B cell (primary cell): ENCODE measurements around the gene ABCD4. TPM values are rescaled to one million over a fixed set of nuclear protein-coding genes. Genes with fewer than 3 reads are reported as not detected.

Source experiments
- ATAC-seq: fragments of 200-7000 bp; cut with Tn5 transposase; one replicate; pipeline ENCODE4 v1.10.0; 2021; ENCODE audit warnings: low read depth, mild to moderate bottlenecking, moderate number of reproducible peaks, moderate library complexity
- CTCF ChIA-PET: fragments of 350-600 bp; sonication (Branson Sonifier 250); formaldehyde crosslinking; loops from one replicate; lab custom pipeline; 2021; ENCODE audit warnings: antibody characterized with exemption, inconsistent platforms; lab: Charles Lee
- POLR2A ChIA-PET: fragments of 350-600 bp; sonication (Branson Sonifier 250); formaldehyde crosslinking; loops from one replicate; lab custom pipeline; 2021; ENCODE audit warnings: antibody characterized with exemption; lab: Charles Lee
- DNase-seq: peaks from one replicate; pipeline ENCODE4 v3.0.0; 2013
- H2AFZ ChIP-seq: 2 replicates; pipeline ENCODE4 v1.6.1; 2012; ENCODE audit warnings: mild to moderate bottlenecking, low read depth, low read length; ENCODE audit not compliant: insufficient read depth, poor library complexity, severe bottlenecking
- H3K27ac ChIP-seq, 2 donors: 1 replicate in 1 of 2; 2 replicates in 1 of 2; pipeline ENCODE4 v1.5.1; 2012 to 2013; ENCODE audit warnings: low read length in 2 of 2, mild to moderate bottlenecking in 2 of 2, moderate library complexity in 1 of 2
- H3K27me3 ChIP-seq, 4 experiments: fragments of 200-600 bp in 1 of 4; sonication (generic) in 1 of 4; replicated peaks in 1 of 4; 1 replicate in 2 of 4; 2 replicates in 2 of 4; pipeline versions ENCODE4 v1.6.1 to v1.7.0; 2013 to 2016; ENCODE audit warnings: low read length in 3 of 4, mild to moderate bottlenecking in 2 of 4, mixed read lengths in 1 of 4, moderate library complexity in 1 of 4; ENCODE audit not compliant: insufficient read depth in 4 of 4, control insufficient read depth in 3 of 4; ENCODE audit errors: control extremely low read depth in 1 of 4
- H3K36me3 ChIP-seq, 2 experiments: replicated peaks in 1 of 2; 1 replicate in 1 of 2; 2 replicates in 1 of 2; pipeline versions ENCODE4 v1.6.1 to v1.7.1; 2013; ENCODE audit warnings: low read length in 1 of 2; ENCODE audit not compliant: insufficient read depth in 2 of 2, control insufficient read depth in 1 of 2; ENCODE audit errors: control extremely low read depth in 1 of 2, extremely low read depth in 1 of 2
- H3K4me1 ChIP-seq, 2 donors: fragments of 200-600 bp in 1 of 2; sonication (generic) in 1 of 2; 1 replicate in 1 of 2; 2 replicates in 1 of 2; pipeline versions ENCODE4 v1.5.1 to v1.6.1; 2013 to 2017; ENCODE audit warnings: low read length in 2 of 2; ENCODE audit not compliant: control insufficient read depth in 2 of 2, insufficient read depth in 2 of 2
- H3K4me2 ChIP-seq: replicated peaks from 2 replicates; pipeline ENCODE3; 2012; ENCODE audit warnings: mild to moderate bottlenecking, low read depth, low read length; ENCODE audit not compliant: poor library complexity, severe bottlenecking
- H3K4me3 ChIP-seq, 5 experiments: fragments of 200-600 bp in 1 of 5; sonication (generic) in 1 of 5; 1 replicate in 3 of 5; 2 replicates in 2 of 5; pipeline versions ENCODE4 v1.5.1 to v1.7.0; 2011 to 2016; ENCODE audit warnings: low read length in 4 of 5, mild to moderate bottlenecking in 4 of 5, low read depth in 2 of 5, control low read depth in 1 of 5, moderate library complexity in 1 of 5; ENCODE audit not compliant: insufficient read depth in 1 of 5; ENCODE audit errors: control extremely low read depth in 1 of 5, extremely low read depth in 1 of 5
- H3K79me2 ChIP-seq: fragments of 200-600 bp; sonication (generic); one replicate; pipeline ENCODE4 v1.6.0; 2016; ENCODE audit warnings: low read length; ENCODE audit not compliant: control insufficient read depth, insufficient read depth
- H3K9ac ChIP-seq: fragments of 200-600 bp; sonication (generic); 2 replicates; pipeline ENCODE4 v1.6.1; 2017; ENCODE audit warnings: mild to moderate bottlenecking, low read length, moderate library complexity
- H3K9me3 ChIP-seq, 3 donors: one replicate each; pipeline versions ENCODE4 v1.6.1 to v1.7.1; 2013; ENCODE audit warnings: low read length in 2 of 3; ENCODE audit not compliant: control insufficient read depth in 2 of 3, insufficient read depth in 1 of 3; ENCODE audit errors: control extremely low read depth in 1 of 3
- H4K20me1 ChIP-seq: 2 replicates; pipeline ENCODE4 v1.6.0; 2012; ENCODE audit warnings: mild to moderate bottlenecking, low read length; ENCODE audit not compliant: insufficient read depth, control insufficient read depth, poor library complexity, severe bottlenecking
- H3K27ac Mint-ChIP-seq: one replicate; pipeline ENCODE4 v1.8.0; 2021; ENCODE audit warnings: mixed read lengths
- H3K27me3 Mint-ChIP-seq: one replicate; pipeline ENCODE4 v1.8.0; 2021; ENCODE audit warnings: mixed read lengths
- H3K4me1 Mint-ChIP-seq: one replicate; pipeline ENCODE4 v1.8.0; 2021; ENCODE audit warnings: mixed read lengths
- H3K4me3 Mint-ChIP-seq: one replicate; pipeline ENCODE4 v1.8.0; 2021; ENCODE audit warnings: mixed read lengths
- H3K9me3 Mint-ChIP-seq: one replicate; pipeline ENCODE4 v1.8.0; 2022; ENCODE audit warnings: mixed read lengths; ENCODE audit not compliant: insufficient read depth
- CTCF ChIP-seq: fragments of 200-600 bp; IDR thresholded peaks from one replicate; pipeline ENCODE4 v1.8.0; 2022; ENCODE audit warnings: antibody characterized with exemption, mild to moderate bottlenecking
- EZH2 ChIP-seq: IDR thresholded peaks from 2 replicates; pipeline ENCODE4 v1.6.1; 2012; ENCODE audit warnings: borderline replicate concordance, low read depth, mild to moderate bottlenecking, moderate library complexity, low read length; ENCODE audit not compliant: insufficient read depth, poor library complexity, severe bottlenecking
- WGBS: methylation state at CpG from one replicate; pipeline ENCODE4 v1.1.5; 2013; ENCODE audit warnings: missing lambda C conversion rate; ENCODE audit not compliant: insufficient coverage; 5-methylcytosine and 5-hydroxymethylcytosine counted together
- intact Hi-C: fragments of 100-400 bp; cut with micrococcal nuclease; formaldehyde crosslinking; loops from one replicate; pipeline ENCODE4 v1.10.0; 2022
- polyA plus RNA-seq: library from polyadenylated mRNA; depleted of rRNA; stranded (reverse); fragments of >200 nt; gene quantifications from 2 replicates; pipeline ENCODE4 v1.2.3, GENCODE V29; 2012
- total RNA-seq, 2 donors: library from RNA; stranded (reverse); fragments of 120-200 nt in 1 of 2; gene quantifications; 1 replicate in 1 of 2; 2 replicates in 1 of 2; pipeline versions ENCODE4 v1.2.3 to v1.2.4, GENCODE V29; 2013 to 2022

ABCD4 gene
- total and polyA plus RNA-seq, 2 donors (not counting 1 experiment from before 2014, with no cell fraction given), result 90.0 to 125 TPM

- ATAC-seq, result no peak
- Mint-ChIP-seq H3K4me3 (no peak overlapping the region), H3K27me3 (no peaks in the 10 kb centered on the region), H3K4me1 (peaks cover 5% of the 10 kb centered on the region), H3K27ac (no peak overlapping the region), H3K9me3 (no peaks in the 10 kb centered on the region)
- Histone ChIP-seq H3K27me3 (no peaks in the 10 kb centered on the region), H3K36me3 (peaks cover 2 to 71% of the 10 kb centered on the region in 2 experiments), H2AFZ (no peak overlapping the region), H4K20me1 (peaks cover 14% of the 10 kb centered on the region), H3K9me3 (no peaks in the 10 kb centered on the region), H3K79me2 (peaks cover 15% of the 10 kb centered on the region), H3K27ac (no peak overlapping the region), H3K9ac (no peak overlapping the region), H3K4me1 (no peaks in the 10 kb centered on the region), H3K4me3 (no peak overlapping the region), H3K4me2 (no peak overlapping the region)
- intact Hi-C loops, result no loop called here
- WGBS, result 97% methylated on average over 9 of the region's 9 CpGs
- ChIA-PET CTCF (interaction anchor here (1.4 to 1.9 kb wide), 2 partner anchors 11 to 42 kb away, joined by 6 read pairs; no protein-coding TSS in a partner anchor), POLR2A (interaction anchor here (0.6 kb wide), 1 partner anchor 531 kb away, joined by 5 read pairs; no protein-coding TSS in a partner anchor)
- TF ChIP-seq CTCF, result no peak
- TF ChIP-seq EZH2, result no peak
- DNase-seq, result no peak
Observed at GRCh38 chr14:74296037-74296467, 6.7 kb downstream of the ABCD4 start.

DNA sequence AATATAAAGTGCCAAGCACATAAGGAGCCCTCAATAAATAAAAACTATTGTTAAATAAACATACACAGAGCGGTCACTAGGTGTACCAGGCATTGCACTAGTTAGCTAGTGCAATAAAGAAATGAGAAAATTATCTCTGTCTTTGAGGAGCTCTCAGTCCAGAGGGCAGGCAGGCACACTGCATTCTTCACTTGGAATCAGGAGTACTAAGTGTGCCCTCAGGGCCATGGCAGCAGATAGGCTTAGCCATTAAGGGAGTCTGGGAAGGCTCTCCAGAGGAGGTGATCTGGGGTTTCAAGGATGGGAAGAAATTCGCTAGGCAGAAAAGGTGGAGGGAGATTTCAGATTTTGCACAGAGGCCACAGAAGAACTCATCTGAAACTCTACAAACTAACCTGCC lies 9.1 kb downstream of the ABCD4 start:
- Mint-ChIP-seq H3K4me1 (peaks cover 1% of the 10 kb centered on the region), H3K4me3 (no peak overlapping the region), H3K27ac (no peak overlapping the region), H3K27me3 (no peaks in the 10 kb centered on the region), H3K9me3 (no peaks in the 10 kb centered on the region)
- TF ChIP-seq CTCF, result no peak
- TF ChIP-seq EZH2, result no peak
- no peak overlapping the region for H3K9ac ChIP-seq
- H3K79me2 ChIP-seq, result peaks cover 9% of the 10 kb centered on the region
- H4K20me1 ChIP-seq, result peaks cover 14% of the 10 kb centered on the region
- ChIA-PET POLR2A (no interaction called here), CTCF (interaction anchor here (1.0 to 3.0 kb wide), 3 partner anchors 9 to 15 kb away, joined by 3 to 10 read pairs (median 4); partner anchors contain the start of gene ABCD4)
- intact Hi-C loops, result no loop called here
- DNase-seq, result no peak
- no peak overlapping the region for H3K27ac ChIP-seq
- peaks cover under 1 to 79% of the 10 kb centered on the region in 2 experiments for H3K36me3 ChIP-seq
- no peak overlapping the region for H3K4me3 ChIP-seq
- H3K27me3 ChIP-seq, result no peaks in the 10 kb centered on the region
- H3K4me2 ChIP-seq, result no peak overlapping the region
- ATAC-seq, result no peak
- no peaks in the 10 kb centered on the region for H3K4me1 ChIP-seq
- WGBS, result no CpG with 5 or more reads among the region's 2 CpGs
- H3K9me3 ChIP-seq, result no peaks in the 10 kb centered on the region
- no peak overlapping the region for H2AFZ ChIP-seq
